Ectodermal cell (in vitro differentiated cells): ENCODE measurements around the gene IFT74.

ENCODE experiments used
- H3K27ac ChIP-seq: 2 replicates; pipeline ENCODE4 v1.7.0; 2013; ENCODE audit warnings: mild to moderate bottlenecking, low read depth, low read length; ENCODE audit not compliant: insufficient read depth, poor library complexity, severe bottlenecking
- H3K27me3 ChIP-seq: 2 replicates; pipeline ENCODE4 v1.7.0; 2013; ENCODE audit warnings: mild to moderate bottlenecking, low read length; ENCODE audit not compliant: insufficient read depth, control insufficient read depth, poor library complexity, severe bottlenecking
- H3K36me3 ChIP-seq: one replicate; pipeline ENCODE4 v1.7.0; 2013; ENCODE audit warnings: low read length; ENCODE audit not compliant: control insufficient read depth, insufficient read depth
- H3K4me1 ChIP-seq: one replicate; pipeline ENCODE4 v1.7.0; 2013; ENCODE audit warnings: low read length; ENCODE audit not compliant: control insufficient read depth, insufficient read depth
- H3K4me3 ChIP-seq: 2 replicates; pipeline ENCODE4 v1.7.0; 2013; ENCODE audit warnings: low read depth, low read length, control low read depth; ENCODE audit not compliant: insufficient read depth
- H3K9me3 ChIP-seq: 2 replicates; pipeline ENCODE4 v1.7.0; 2013; ENCODE audit warnings: mild to moderate bottlenecking, low read length, moderate library complexity; ENCODE audit not compliant: control insufficient read depth
- WGBS, 2 experiments: methylation state at CpG; one replicate each; pipeline ENCODE4 v1.1.7; 2013; ENCODE audit warnings: missing lambda C conversion rate in 2 of 2; 5-methylcytosine and 5-hydroxymethylcytosine counted together

The IFT74 gene

GRCh38 chr9:27033815-27034403 is 77.7 kb downstream of the IFT74 start:
- Histone ChIP-seq H3K9me3 (no peaks in the 10 kb centered on the region), H3K36me3 (no peaks in the 10 kb centered on the region), H3K27ac (no peak overlapping the region), H3K27me3 (no peaks in the 10 kb centered on the region), H3K4me3 (no peak overlapping the region), H3K4me1 (no peaks in the 10 kb centered on the region)
- 21 to 24% methylated on average over 3 of the region's 4 CpGs for whole genome bisulfite sequencing, 2 experiments

- Histone ChIP-seq H3K4me1 (no peaks in the 10 kb centered on the region), H3K27me3 (no peaks in the 10 kb centered on the region), H3K27ac (no peak overlapping the region), H3K4me3 (no peak overlapping the region), H3K9me3 (no peaks in the 10 kb centered on the region), H3K36me3 (no peaks in the 10 kb centered on the region)
- 97 to 99% methylated on average over 2 of the region's 2 CpGs for whole genome bisulfite sequencing, 2 experiments
Measured at GRCh38 chr9:27037499-27037898, 81.3 kb downstream of the IFT74 start.

DNA sequence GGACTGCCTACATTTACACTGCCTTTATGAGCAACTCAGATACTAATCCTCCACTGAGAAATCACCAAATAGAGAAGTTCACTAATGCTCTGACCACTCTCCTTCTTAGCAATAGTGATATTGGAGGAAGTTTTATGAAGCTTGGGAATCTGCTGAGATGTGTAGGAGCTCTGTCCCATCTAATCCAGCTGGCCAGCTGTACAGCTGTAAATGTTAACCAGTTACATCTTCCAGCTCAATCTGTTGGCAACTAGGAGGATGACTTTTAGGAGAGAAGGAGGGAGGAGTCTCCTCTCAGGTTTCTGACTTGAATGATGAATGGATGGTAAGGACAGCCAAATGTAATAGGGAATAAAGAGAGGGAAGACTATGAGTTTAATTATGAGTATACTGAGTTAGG is 85.5 kb downstream of the IFT74 start:
- Histone ChIP-seq H3K36me3 (no peaks in the 10 kb centered on the region), H3K4me1 (no peaks in the 10 kb centered on the region), H3K4me3 (no peak overlapping the region), H3K9me3 (no peaks in the 10 kb centered on the region), H3K27me3 (no peaks in the 10 kb centered on the region), H3K27ac (no peak overlapping the region)

DNA sequence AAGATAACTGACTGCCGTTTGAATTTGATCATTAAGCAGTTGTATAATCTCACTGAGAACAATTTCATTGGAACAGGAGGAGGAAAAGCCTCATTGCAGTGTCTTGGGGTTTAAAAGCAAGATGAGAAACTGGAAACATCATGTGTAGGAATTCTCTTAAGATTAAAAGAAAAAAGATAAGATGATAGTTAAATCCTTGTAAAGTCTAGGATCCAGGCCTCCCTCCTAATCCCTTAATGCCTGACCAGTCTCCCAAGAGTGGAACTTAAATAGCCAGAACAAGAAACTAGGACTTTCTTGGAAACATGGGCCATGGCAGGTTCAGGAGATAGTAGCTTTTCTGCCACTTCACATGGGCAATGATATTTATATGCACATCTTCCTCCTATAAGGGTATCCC is 86.3 kb downstream of the IFT74 start:
- Histone ChIP-seq H3K27ac (no peak overlapping the region), H3K27me3 (no peaks in the 10 kb centered on the region), H3K4me1 (no peaks in the 10 kb centered on the region), H3K36me3 (no peaks in the 10 kb centered on the region), H3K9me3 (no peaks in the 10 kb centered on the region), H3K4me3 (no peak overlapping the region)
- WGBS, 2 experiments, result 52 to 72% methylated on average over 1 of the region's 1 CpG

DNA sequence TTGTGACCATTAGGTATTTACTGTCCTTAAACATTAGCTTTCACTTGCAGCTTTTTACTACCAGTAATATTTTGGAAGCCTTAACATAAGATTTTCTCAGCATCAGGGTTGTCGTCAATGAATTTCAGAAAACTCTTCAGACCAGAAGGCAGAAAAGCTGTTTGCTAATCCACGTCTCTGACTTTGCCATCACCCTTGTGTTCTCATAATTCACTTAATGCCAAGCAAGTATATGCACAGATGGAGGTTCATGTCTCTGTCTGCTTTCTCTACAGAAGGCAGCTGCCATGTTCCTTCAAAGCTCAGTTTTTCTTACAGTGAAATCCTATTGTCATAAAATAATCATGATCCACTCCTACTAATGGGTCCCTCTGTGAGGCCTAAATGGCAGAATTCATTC is 87.0 kb downstream of the IFT74 start:
- H3K4me1 ChIP-seq, result no peaks in the 10 kb centered on the region
- no peak overlapping the region for H3K4me3 ChIP-seq
- 94 to 95% methylated on average over 2 of the region's 2 CpGs for WGBS, 2 experiments
- no peaks in the 10 kb centered on the region for H3K27me3 ChIP-seq
- H3K27ac ChIP-seq, result no peak overlapping the region
- no peaks in the 10 kb centered on the region for H3K9me3 ChIP-seq
- H3K36me3 ChIP-seq, result no peaks in the 10 kb centered on the region

DNA sequence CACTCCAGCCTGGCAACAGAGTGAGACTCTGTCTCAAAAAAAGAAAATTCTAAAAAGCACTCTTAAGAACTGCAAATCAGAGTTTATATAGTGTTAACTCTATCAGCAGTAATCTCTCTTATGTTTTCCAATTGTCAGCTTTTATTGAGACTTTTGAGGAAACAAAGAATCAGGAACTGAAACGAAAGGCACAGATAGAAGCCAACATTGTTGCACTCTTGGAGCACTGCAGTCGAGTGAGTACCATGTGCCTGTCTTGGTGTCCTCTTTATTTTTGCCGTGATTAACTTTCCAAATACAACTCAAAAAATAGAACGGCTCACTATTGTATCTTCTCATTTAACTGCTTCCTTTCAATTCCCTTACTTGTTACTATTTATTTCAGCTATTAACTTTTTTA is 90.9 kb downstream of the IFT74 start:
- H3K4me3 ChIP-seq, result no peak overlapping the region
- H3K27me3 ChIP-seq, result no peaks in the 10 kb centered on the region
- WGBS, 2 experiments, result 93 to 94% methylated on average over 4 of the region's 4 CpGs
- H3K4me1 ChIP-seq, result no peaks in the 10 kb centered on the region
- H3K36me3 ChIP-seq, result no peaks in the 10 kb centered on the region
- no peaks in the 10 kb centered on the region for H3K9me3 ChIP-seq
- H3K27ac ChIP-seq, result no peak overlapping the region

DNA sequence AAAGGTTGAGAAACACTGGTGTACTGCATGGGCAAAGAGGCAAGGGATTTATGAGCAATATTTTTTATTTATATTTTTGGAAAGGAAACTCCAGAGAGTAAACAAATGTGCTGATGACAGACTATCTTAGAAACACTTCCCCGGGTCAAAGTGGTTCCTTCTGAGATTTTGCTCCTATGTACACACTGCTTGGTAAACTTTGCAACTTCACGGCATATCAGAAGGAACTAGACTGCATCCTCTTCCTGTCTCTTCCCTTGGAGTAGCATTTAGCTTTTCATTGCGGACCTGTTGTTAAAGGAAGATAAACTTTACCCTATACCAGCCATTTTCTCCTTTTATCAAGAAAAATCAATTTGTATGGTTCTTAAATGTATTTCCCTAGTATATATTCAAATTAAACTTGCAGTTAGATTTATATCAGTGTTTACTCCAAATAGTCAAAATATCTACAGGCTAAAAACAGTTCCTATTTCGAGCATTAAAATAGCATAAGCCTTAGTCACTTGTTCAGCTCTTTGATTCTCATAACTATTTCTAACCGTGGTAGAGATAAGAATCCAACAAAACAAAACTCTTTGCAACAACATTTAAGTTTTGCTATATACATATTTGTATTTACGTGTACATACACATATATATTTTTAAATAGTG is 97.3 kb downstream of the IFT74 start:
- no peaks in the 10 kb centered on the region for H3K4me1 ChIP-seq
- H3K27ac ChIP-seq, result no peak overlapping the region
- H3K9me3 ChIP-seq, result no peaks in the 10 kb centered on the region
- peaks cover 3% of the 10 kb centered on the region for H3K36me3 ChIP-seq
- H3K4me3 ChIP-seq, result no peak overlapping the region
- WGBS, 2 experiments, result 79 to 90% methylated on average over 3 to 5 of the region's 6 CpGs
- no peaks in the 10 kb centered on the region for H3K27me3 ChIP-seq

DNA sequence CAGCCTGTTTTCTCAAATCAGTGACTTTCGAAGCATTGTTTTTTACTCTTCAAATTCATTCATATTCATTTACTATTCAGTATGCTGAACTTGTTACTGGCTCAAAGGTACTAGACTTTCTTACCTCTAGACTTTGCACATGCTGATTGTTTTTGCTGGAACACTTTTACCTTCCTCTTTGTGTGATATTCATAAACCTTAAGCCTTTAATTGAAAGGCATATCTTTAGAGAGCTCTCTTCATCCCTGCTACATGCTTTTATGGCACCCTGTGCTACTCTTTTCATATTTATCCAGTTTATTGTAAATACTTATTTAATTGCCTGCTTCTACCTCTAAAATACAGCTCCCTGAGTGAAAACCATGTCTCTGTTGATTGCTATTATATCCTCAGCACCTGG is 97.9 kb downstream of the IFT74 start:
- Histone ChIP-seq H3K4me1 (no peaks in the 10 kb centered on the region), H3K9me3 (no peaks in the 10 kb centered on the region), H3K27ac (no peak overlapping the region), H3K27me3 (no peaks in the 10 kb centered on the region), H3K4me3 (no peak overlapping the region), H3K36me3 (peaks cover 3% of the 10 kb centered on the region)
- 94 to 97% methylated on average over 1 of the region's 1 CpG for WGBS, 2 experiments

GRCh38 chr9:27054841-27055240 is 98.6 kb downstream of the IFT74 start:
- H3K27ac ChIP-seq, result no peak overlapping the region
- no peaks in the 10 kb centered on the region for H3K4me1 ChIP-seq
- H3K36me3 ChIP-seq, result peaks cover 3% of the 10 kb centered on the region
- no peaks in the 10 kb centered on the region for H3K9me3 ChIP-seq
- no peaks in the 10 kb centered on the region for H3K27me3 ChIP-seq
- no peak overlapping the region for H3K4me3 ChIP-seq

GRCh38 chr9:27059412-27059811 is 103.2 kb downstream of the IFT74 start:
- no peaks in the 10 kb centered on the region for H3K27me3 ChIP-seq

GRCh38 chr9:27059907-27060306 is 103.7 kb downstream of the IFT74 start:
- peaks cover 3% of the 10 kb centered on the region for H3K36me3 ChIP-seq
- no peak overlapping the region for H3K4me3 ChIP-seq
- no peaks in the 10 kb centered on the region for H3K9me3 ChIP-seq
- H3K4me1 ChIP-seq, result no peaks in the 10 kb centered on the region
- no peaks in the 10 kb centered on the region for H3K27me3 ChIP-seq
- no peak overlapping the region for H3K27ac ChIP-seq

More at GRCh38 chr9:27059412-27059811, 103.2 kb downstream of the IFT74 start:
- WGBS, 2 experiments, result no CpG with 5 or more reads among the region's 1 CpG
- H3K27ac ChIP-seq, result no peak overlapping the region
- no peaks in the 10 kb centered on the region for H3K9me3 ChIP-seq
- H3K36me3 ChIP-seq, result peaks cover 3% of the 10 kb centered on the region
- H3K4me3 ChIP-seq, result no peak overlapping the region
- H3K4me1 ChIP-seq, result no peaks in the 10 kb centered on the region
